GM19193 (cell line): ENCODE data around the gene S1PR2.
A peak's percentile ranks its signal among the peaks of the same experiment; 100 is the strongest.

Experiments used
- POLR2A ChIP-seq: IDR thresholded peaks from 4 replicates; pipeline ENCODE4 v1.6.1; 2011; ENCODE audit not compliant: insufficient read depth, insufficient read length; ENCODE audit errors: extremely low read depth

The S1PR2 gene

GRCh38 chr19:10230861-10231611, at the start of gene S1PR2:
Gene S1PR2 (minus strand): TSS chr19:10231331. CDS start chr19:10224905, 6,426 bp downstream.
- peak; percentile 66 for TF ChIP-seq POLR2A

- TF ChIP-seq POLR2A, result no peak
Measured at GRCh38 chr19:10279737-10280442, 48.8 kb upstream of the S1PR2 start.

GRCh38 chr19:10278935-10279334, 47.8 kb upstream of the S1PR2 start:
- no peak for TF ChIP-seq POLR2A

- TF ChIP-seq POLR2A, result no peak
Measured at GRCh38 chr19:10277795-10278589, 46.9 kb upstream of the S1PR2 start.

- TF ChIP-seq POLR2A, result no peak
Measured at GRCh38 chr19:10274589-10274988, 43.5 kb upstream of the S1PR2 start.

- no peak for TF ChIP-seq POLR2A
Measured at GRCh38 chr19:10271543-10272086, 40.5 kb upstream of the S1PR2 start.

GRCh38 chr19:10270616-10271394, 39.7 kb upstream of the S1PR2 start, which contains the start of gene ICAM1:
Gene ICAM1 (plus strand): TSS chr19:10271120. CDS start chr19:10271160, 40 bp downstream.
- TF ChIP-seq POLR2A, result peak; percentile 99

GRCh38 chr19:10270180-10270615, 39.1 kb upstream of the S1PR2 start:
- no peak for TF ChIP-seq POLR2A

- TF ChIP-seq POLR2A, result no peak
Measured at GRCh38 chr19:10269333-10270179, 38.4 kb upstream of the S1PR2 start.

- no peak for TF ChIP-seq POLR2A
Measured at GRCh38 chr19:10268071-10268470, 36.9 kb upstream of the S1PR2 start.

GRCh38 chr19:10266706-10267105, 35.6 kb upstream of the S1PR2 start:
- no peak for TF ChIP-seq POLR2A

- no peak for TF ChIP-seq POLR2A
Measured at GRCh38 chr19:10262771-10263170, 31.6 kb upstream of the S1PR2 start.

GRCh38 chr19:10260141-10260584, 29.0 kb upstream of the S1PR2 start:
- no peak for TF ChIP-seq POLR2A
